Stimulated activated CD8-positive, alpha-beta memory T cell treated with anti-CD3 and anti-CD28 coated beads, Interleukin-15, amount 100 ng/mL, for 4 hours (primary cell): ENCODE results near the gene HJURP.

Source experiments
- DNase-seq, 2 donors: peaks; one replicate each; pipeline ENCODE4 v3.0.0-alpha.2; 2020; ENCODE audit warnings: low read depth in 2 of 2

HJURP gene

DNA sequence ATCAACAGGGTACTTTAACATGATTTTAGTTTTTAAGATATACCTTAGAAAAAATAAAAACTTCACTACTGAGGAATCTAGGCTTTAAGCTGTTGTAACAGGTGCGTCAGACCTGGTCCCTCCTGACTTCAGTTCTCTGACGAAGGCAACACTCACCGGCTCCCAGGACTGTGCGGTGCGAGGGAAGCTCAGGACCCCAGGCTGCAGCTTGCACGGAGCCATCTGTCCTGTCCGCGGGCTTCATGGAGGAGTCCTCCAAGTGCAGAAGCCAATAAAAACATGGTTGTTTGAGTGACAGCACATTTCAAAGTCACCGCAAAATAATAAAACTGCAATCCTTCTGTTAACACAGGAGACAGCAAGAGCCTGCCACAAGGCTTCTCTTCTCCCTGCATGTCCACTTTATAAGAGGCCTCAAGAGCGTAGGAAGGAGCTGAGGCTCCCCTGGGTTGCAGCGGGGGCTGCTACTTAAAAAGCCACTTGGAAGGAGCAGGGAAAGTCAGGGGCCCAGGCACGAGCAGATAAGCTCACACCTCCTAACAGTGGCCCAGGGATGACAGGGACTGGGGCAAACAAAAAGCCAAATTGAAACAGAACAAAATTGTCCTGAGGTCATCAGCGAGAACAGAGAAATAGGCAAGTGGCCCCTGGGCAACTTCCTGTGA, 4.6 kb downstream of the HJURP start:
- DNase-seq: no peak

- DNase-seq: no peak
These were observed 6.1 kb downstream of the HJURP start for GRCh38 chr2:233848276-233848675.

DNA sequence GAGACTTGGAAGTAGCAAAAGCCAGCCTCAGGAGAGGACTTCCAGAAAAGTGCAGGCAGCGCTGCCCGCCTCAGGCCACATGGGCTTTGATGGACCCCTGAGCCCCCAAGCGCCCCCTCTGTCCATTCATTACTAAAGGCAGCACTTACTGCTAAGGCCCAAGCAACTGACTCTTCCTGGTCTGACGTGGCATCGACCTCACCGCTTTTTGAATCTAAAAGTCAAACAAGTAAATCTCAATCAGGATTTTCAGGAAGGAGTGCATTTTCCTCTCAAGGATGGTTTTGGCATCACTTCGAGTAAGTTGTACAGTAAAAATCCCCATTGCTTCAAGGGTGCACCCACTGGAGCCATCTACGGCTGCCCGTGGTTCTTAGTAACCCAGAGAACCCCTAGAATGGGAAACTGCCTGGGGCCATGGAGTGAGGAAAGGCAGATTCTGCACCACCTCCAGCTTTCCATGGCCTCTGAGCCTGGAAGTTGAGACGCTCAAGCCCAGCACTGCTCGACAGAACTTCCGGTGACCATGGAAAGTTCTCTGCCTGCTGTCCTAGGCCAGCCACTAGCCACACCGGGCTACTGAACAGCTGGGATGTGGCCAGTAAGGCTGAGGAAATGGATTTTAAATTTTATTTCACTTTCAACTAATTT, 7.0 kb downstream of the HJURP start:
- no peak for DNase-seq

GRCh38 chr2:233846387-233847247, 7.7 kb downstream of the HJURP start:
- no peak for DNase-seq

DNA sequence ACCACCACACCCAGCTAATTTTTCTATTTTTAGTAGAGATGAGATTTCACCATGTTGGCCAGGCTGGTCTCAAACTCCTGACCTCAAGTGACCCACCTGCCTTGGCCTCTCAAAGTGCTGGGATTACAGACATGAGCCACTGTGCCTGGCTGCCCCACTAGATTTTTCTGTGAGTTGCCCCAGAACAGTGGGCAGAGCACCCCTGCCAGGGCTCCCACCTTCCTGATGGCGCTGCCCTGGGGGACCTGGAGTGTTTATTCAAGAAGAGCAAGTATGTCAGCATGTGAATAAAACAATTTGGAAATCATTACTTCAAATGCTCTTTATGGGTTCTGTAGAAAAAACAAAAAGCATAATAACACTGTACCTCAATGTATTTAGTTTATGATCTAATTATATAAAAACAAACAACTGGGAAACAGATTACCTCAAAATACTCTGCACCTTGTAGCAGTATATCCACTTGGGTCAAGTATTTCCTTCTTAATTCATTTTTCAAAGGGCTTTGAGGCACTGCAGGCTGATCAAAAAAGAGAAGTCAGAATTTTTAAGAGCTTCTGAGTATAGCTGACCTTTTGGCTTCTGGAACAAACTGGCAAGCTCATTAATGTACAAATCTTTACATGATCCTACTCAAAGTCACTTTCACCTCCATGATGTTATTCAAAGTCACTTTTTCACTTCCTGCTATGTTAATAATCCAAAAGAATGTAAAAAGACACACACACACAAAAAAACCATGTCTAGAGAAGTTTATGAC, 8.9 kb downstream of the HJURP start:
- DNase-seq: no peak

GRCh38 chr2:233844836-233845235, 9.5 kb downstream of the HJURP start:
- no peak for DNase-seq

- DNase-seq: no peak
These were observed 10.1 kb downstream of the HJURP start for GRCh38 chr2:233844064-233844807.

DNA sequence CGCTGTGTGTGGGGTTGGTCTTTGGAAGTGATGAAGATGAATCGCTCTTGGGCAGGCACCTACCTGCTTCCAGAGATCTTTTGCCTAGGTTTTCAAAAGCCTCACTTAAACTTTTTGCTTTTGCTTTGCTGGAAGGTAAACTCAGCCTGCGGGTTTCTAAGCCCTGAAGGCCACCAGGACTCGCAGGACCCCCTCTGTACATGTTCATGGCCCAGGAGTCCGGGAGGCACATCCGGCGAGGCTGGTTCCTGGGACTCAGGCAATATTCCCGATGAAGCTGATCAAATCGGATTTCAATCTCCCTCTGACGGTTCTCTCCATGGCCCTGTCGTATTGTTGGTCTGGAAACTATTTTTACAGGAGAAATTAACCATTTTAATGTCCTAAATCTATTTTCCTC, 13.2 kb downstream of the HJURP start:
- no peak for DNase-seq

GRCh38 chr2:233840520-233840919, 13.8 kb downstream of the HJURP start:
- DNase-seq: no peak

GRCh38 chr2:233839447-233839820, 14.9 kb downstream of the HJURP start:
- DNase-seq: no peak

- no peak for DNase-seq
These were observed 15.4 kb downstream of the HJURP start for GRCh38 chr2:233838726-233839446.

GRCh38 chr2:233838251-233838650, 16.1 kb downstream of the HJURP start:
- DNase-seq: no peak

GRCh38 chr2:233837694-233838229, 16.6 kb downstream of the HJURP start:
- no peak for DNase-seq

DNA sequence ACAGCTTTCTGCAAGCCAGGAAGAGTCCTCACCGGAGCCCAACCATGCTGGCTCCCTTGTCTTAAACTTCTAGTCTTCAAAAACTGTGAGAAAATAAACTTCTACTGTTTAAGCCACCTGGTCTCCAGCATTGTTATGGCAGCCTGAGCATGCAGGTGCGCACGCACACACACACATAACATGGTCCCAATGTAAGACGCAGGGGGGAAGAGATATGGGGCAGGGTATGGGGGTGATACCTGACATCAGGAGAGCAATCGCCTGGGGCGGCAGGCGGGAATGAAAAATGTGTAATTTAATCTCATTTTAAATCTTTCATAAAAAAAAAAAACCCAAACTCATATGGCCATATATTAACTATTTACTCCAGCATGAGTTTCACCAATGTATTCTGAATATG, 18.0 kb downstream of the HJURP start:
- no peak for DNase-seq

DNA sequence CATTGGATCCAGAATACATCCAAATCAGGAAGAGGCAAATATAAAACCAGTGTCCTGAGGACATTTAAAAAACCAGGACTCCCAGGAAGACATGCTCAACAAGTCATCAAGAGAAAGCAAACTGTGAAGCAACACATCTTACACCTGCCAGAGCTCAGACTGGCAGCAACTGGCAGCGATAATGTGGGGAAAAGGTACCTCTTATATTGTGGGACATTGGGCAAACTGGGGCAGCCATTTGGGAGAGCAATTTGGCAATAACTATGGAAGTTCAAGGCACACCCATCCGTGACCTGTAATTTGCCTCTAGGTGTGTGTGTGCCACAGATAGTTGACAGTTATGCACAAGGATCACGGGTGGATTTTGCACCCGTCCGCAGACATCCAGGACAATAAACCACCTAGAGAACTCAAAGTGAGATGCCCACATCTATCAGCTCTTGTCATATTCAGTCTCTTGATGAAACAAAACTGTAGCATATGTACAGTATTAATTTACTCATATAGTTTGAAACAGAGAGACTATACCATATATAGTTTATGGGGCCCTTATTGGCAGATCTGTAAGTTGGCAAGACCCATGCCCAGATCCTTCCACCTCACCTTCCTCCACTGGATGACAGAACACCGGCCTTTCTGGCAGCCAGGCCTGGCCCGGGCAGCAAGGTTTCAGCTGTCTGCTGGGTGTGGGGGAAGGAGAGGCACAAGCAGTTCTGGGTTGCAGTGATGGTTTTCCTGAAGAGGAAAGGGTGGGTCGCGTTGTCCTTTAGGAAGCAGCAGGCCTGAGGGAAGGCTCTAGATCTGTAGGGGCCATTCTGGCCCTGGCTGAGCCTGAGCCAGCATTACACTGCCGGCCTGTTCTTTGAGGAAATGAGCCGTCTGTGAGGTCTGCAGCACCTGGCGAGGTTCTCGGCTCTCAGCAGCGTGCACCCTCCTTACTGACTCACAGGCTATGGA, 18.8 kb downstream of the HJURP start:
- DNase-seq: no peak

- no peak for DNase-seq
These were observed 21.0 kb downstream of the HJURP start for GRCh38 chr2:233833345-233833744.

- no peak for DNase-seq
These were observed 21.4 kb downstream of the HJURP start for GRCh38 chr2:233832869-233833311.

- DNase-seq: no peak
These were observed 21.9 kb downstream of the HJURP start for GRCh38 chr2:233832414-233832813.

- DNase-seq: no peak
These were observed 22.5 kb downstream of the HJURP start for GRCh38 chr2:233831861-233832260.
